Neural progenitor cell (in vitro differentiated cells): Measurements from ENCODE around the gene PBOV1. TPM values are rescaled to one million over a fixed set of nuclear protein-coding genes. Genes with fewer than 3 reads are reported as not detected.

ENCODE experiments used
- DNase-seq: peaks from one replicate; pipeline ENCODE4 v3.0.0-alpha.2; 2016; ENCODE audit warnings: low spot score
- H2AFZ ChIP-seq: fragments of 200-600 bp; sonication (generic); replicated peaks from 2 replicates; pipeline ENCODE4 v1.6.1; 2016; ENCODE audit warnings: antibody characterized with exemption
- H3F3A ChIP-seq: fragments of 200-600 bp; sonication (generic); 2 replicates; pipeline ENCODE4 v1.6.1; 2016; ENCODE audit warnings: antibody characterized with exemption, low read depth
- H3K27ac ChIP-seq: fragments of 200-600 bp; sonication (generic); 2 replicates; pipeline ENCODE4 v1.5.1; 2016; ENCODE audit warnings: mild to moderate bottlenecking
- H3K27me3 ChIP-seq: fragments of 200-600 bp; sonication (generic); 2 replicates; pipeline ENCODE4 v1.6.1; 2016; ENCODE audit warnings: mild to moderate bottlenecking, moderate library complexity
- H3K36me3 ChIP-seq: fragments of 200-600 bp; sonication (generic); 2 replicates; pipeline ENCODE4 v1.5.1; 2016
- H3K4me1 ChIP-seq: fragments of 200-600 bp; sonication (generic); 2 replicates; pipeline ENCODE4 v1.6.1; 2016; ENCODE audit warnings: mixed run types
- H3K4me2 ChIP-seq: fragments of 200-600 bp; sonication (generic); 2 replicates; pipeline ENCODE4 v1.6.1; 2016
- H3K4me3 ChIP-seq: fragments of 200-600 bp; sonication (generic); 2 replicates; pipeline ENCODE4 v1.5.1; 2016
- H3K79me2 ChIP-seq: fragments of 200-600 bp; sonication (generic); 2 replicates; pipeline ENCODE4 v1.6.1; 2016; ENCODE audit warnings: low read depth
- H3K9ac ChIP-seq: fragments of 200-600 bp; sonication (generic); 2 replicates; pipeline ENCODE4 v1.6.1; 2016
- H3K9me3 ChIP-seq: fragments of 200-600 bp; sonication (generic); 2 replicates; pipeline ENCODE4 v1.5.1; 2016; ENCODE audit warnings: low read depth
- H4K20me1 ChIP-seq: fragments of 200-600 bp; sonication (generic); 2 replicates; pipeline ENCODE4 v1.6.1; 2016; ENCODE audit warnings: low read depth
- H3K27ac Mint-ChIP-seq: 3 replicates; pipeline ENCODE4 v1.8.0; 2021; ENCODE audit warnings: mixed read lengths
- H3K27me3 Mint-ChIP-seq: 2 replicates; pipeline ENCODE4 v1.8.0; 2022; ENCODE audit warnings: low read depth, mild to moderate bottlenecking, inconsistent platforms, moderate library complexity, mixed read lengths; ENCODE audit not compliant: insufficient read depth
- H3K36me3 Mint-ChIP-seq: 3 replicates; pipeline ENCODE4 v1.8.0; 2021; ENCODE audit warnings: mixed read lengths
- H3K4me1 Mint-ChIP-seq: 3 replicates; pipeline ENCODE4 v1.8.0; 2021; ENCODE audit warnings: mixed read lengths
- H3K4me3 Mint-ChIP-seq: 3 replicates; pipeline ENCODE4 v1.8.0; 2021; ENCODE audit warnings: mild to moderate bottlenecking, moderate library complexity, mixed read lengths
- H3K9me3 Mint-ChIP-seq: 3 replicates; pipeline ENCODE4 v1.8.0; 2020; ENCODE audit warnings: mixed read lengths
- EZH2 ChIP-seq: fragments of 200-600 bp; sonication (generic); IDR thresholded peaks from 2 replicates; pipeline ENCODE4 v1.6.1; 2017; ENCODE audit warnings: antibody characterized with exemption, mild to moderate bottlenecking, moderate library complexity
- EZH2phosphoT487 ChIP-seq: fragments of 200-600 bp; sonication (generic); IDR thresholded peaks from 2 replicates; pipeline ENCODE4 v1.6.1; 2017; ENCODE audit warnings: antibody characterized with exemption
- total RNA-seq: library from RNA; depleted of rRNA; stranded (reverse); fragments of >200 nt; gene quantifications from 2 replicates; pipeline ENCODE4 v1.2.3, GENCODE V29; 2015; ENCODE audit warnings: low replicate concordance
- TF ChIP-seq, protein P1 (sequence below): fragments of 200-600 bp; sonication (generic); IDR thresholded peaks from 2 replicates; pipeline ENCODE4 v1.5.1; 2017; ENCODE audit warnings: antibody characterized with exemption, mild to moderate bottlenecking

The PBOV1 gene
- total RNA-seq, 1 donor from 2014 or later = not detected

DNA sequence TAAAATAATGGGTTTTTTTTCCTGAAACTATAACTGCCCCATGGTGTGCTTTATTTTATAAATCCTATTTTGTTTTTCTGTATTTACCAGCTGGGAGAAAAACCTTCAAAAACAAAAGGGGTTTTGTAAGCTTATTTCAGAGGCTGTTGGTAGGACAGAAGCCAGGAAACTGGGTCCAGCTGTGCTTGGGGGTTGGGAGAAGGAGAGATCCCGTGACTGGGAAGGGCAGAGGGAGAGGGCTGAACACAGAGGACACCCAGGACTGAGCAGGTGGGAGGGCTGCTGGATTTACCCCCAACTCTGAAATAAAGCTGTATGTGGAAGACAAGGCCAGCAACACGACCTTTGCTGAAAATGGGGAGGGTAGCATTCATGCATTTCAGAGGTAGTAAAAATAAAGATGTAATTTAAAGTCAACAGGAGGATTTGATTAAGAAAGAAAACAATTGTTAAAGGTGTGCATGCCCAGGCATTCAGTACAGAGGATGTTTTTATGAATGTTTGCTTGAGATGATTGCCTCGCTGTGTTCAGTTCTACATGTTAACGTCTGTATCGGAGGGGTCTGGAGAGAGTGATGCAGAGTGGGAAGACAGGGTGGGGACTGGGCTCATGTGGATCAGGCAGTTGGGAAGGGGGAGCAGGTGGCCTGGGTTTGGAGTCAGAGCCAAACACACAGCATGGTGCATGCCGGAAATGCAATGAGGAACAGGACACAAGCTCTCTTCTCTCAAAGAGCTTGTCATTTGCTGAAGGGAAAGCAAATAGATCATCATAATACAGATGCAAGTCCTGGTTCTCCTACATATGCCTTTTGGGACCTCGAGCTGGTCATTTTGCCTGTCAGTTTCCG is 35.1 kb downstream of the PBOV1 start:
- H3K9me3 ChIP-seq = no peaks in the 10 kb centered on the region
- Mint-ChIP-seq H3K36me3 (no peaks in the 10 kb centered on the region), H3K4me3 (no peak overlapping the region), H3K4me1 (peaks cover 11% of the 10 kb centered on the region), H3K27ac (peak overlapping the region; percentile 2), H3K27me3 (no peaks in the 10 kb centered on the region), H3K9me3 (peaks cover 5% of the 10 kb centered on the region)
- DNase-seq = peak; percentile 47
- no peak overlapping the region for H3K9ac ChIP-seq
- H3F3A ChIP-seq = peaks cover 27% of the 10 kb centered on the region
- peak overlapping the region; percentile 4 for H3K4me3 ChIP-seq
- TF ChIP-seq EZH2phosphoT487 = no peak
- TF ChIP-seq, protein P1, sequence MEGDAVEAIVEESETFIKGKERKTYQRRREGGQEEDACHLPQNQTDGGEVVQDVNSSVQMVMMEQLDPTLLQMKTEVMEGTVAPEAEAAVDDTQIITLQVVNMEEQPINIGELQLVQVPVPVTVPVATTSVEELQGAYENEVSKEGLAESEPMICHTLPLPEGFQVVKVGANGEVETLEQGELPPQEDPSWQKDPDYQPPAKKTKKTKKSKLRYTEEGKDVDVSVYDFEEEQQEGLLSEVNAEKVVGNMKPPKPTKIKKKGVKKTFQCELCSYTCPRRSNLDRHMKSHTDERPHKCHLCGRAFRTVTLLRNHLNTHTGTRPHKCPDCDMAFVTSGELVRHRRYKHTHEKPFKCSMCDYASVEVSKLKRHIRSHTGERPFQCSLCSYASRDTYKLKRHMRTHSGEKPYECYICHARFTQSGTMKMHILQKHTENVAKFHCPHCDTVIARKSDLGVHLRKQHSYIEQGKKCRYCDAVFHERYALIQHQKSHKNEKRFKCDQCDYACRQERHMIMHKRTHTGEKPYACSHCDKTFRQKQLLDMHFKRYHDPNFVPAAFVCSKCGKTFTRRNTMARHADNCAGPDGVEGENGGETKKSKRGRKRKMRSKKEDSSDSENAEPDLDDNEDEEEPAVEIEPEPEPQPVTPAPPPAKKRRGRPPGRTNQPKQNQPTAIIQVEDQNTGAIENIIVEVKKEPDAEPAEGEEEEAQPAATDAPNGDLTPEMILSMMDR = no peak
- no peak for TF ChIP-seq EZH2
- peaks cover 43% of the 10 kb centered on the region for H3K4me1 ChIP-seq
- H3K27me3 ChIP-seq = no peaks in the 10 kb centered on the region
- H3K4me2 ChIP-seq = peak overlapping the region; percentile 53
- no peaks in the 10 kb centered on the region for H4K20me1 ChIP-seq
- peak overlapping the region; percentile 66 for H3K27ac ChIP-seq
- H3K36me3 ChIP-seq = no peaks in the 10 kb centered on the region
- no peak overlapping the region for H2AFZ ChIP-seq
- H3K79me2 ChIP-seq = no peaks in the 10 kb centered on the region

DNA sequence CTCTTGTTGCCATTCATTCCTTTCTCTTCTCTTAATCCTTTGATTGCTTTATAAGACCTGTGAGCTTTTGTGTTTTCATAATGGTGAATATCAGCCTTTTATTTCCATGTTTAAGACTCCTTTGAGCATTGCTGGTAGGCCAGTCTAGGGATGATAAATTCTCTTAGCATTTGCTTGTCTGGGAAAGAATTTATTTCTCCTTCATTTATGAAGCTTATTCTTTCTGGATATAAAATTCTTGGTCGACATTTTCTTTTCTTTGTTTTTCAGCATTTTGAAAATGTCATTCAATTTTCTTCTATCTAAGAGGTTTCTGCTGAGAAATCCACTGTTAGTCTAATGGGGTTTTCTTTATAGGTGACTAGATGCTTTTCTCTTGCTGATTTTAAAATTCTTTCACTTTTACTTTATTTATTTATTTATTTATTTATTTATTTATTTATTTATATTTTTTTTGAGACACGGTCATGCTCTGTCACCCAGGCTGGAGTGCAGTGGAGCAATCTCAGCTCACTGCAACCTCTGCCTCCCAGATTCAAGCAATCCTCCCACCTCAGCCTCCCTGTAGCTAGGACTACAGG is 41.5 kb downstream of the PBOV1 start:
- DNase-seq = no peak
- Mint-ChIP-seq H3K4me1 (no peaks in the 10 kb centered on the region), H3K27ac (no peak overlapping the region), H3K9me3 (peaks cover 23% of the 10 kb centered on the region), H3K27me3 (no peaks in the 10 kb centered on the region), H3K36me3 (no peaks in the 10 kb centered on the region), H3K4me3 (no peak overlapping the region)
- Histone ChIP-seq H3K4me2 (no peak overlapping the region), H3K9me3 (peaks cover 14% of the 10 kb centered on the region), H3K36me3 (peaks cover 3% of the 10 kb centered on the region), H3F3A (no peaks in the 10 kb centered on the region), H3K9ac (no peak overlapping the region), H3K4me3 (no peak overlapping the region), H3K27me3 (no peaks in the 10 kb centered on the region), H2AFZ (no peak overlapping the region), H3K27ac (no peak overlapping the region), H3K4me1 (no peaks in the 10 kb centered on the region), H3K79me2 (no peaks in the 10 kb centered on the region), H4K20me1 (no peaks in the 10 kb centered on the region)
- TF ChIP-seq, protein P1 = no peak
- TF ChIP-seq EZH2phosphoT487 (no peak), EZH2 (no peak)

DNA sequence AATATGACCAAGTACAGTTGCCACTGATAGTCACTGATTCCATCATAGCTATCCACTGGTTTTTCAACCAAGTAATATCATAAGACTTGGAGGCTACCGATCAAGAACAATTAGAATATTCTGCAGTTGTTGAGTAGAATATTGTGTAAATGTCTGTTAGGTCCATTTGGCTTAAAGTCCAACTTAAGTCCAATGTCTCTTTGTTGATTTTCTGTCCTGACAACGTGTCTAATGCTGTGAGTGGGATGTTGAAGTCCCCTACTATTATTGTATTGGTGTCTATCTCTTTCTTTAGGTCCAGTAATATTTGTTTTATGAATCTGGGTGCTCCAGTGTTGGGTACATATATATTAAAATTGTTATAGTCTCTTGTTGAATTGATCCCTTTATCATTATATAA is 42.7 kb downstream of the PBOV1 start:
- H3K4me1 ChIP-seq = no peaks in the 10 kb centered on the region
- Mint-ChIP-seq H3K4me1 (no peaks in the 10 kb centered on the region), H3K9me3 (peaks cover 23% of the 10 kb centered on the region), H3K4me3 (no peak overlapping the region), H3K27me3 (no peaks in the 10 kb centered on the region), H3K36me3 (no peaks in the 10 kb centered on the region), H3K27ac (no peak overlapping the region)
- no peak overlapping the region for H3K4me3 ChIP-seq
- H4K20me1 ChIP-seq = no peaks in the 10 kb centered on the region
- peaks cover 3% of the 10 kb centered on the region for H3K36me3 ChIP-seq
- H3K27me3 ChIP-seq = no peaks in the 10 kb centered on the region
- no peaks in the 10 kb centered on the region for H3K79me2 ChIP-seq
- H3K9ac ChIP-seq = no peak overlapping the region
- TF ChIP-seq EZH2phosphoT487 = no peak
- TF ChIP-seq, protein P1 = no peak
- TF ChIP-seq EZH2 = no peak
- no peak overlapping the region for H3K27ac ChIP-seq
- peaks cover 14% of the 10 kb centered on the region for H3K9me3 ChIP-seq
- no peak for DNase-seq
- H3F3A ChIP-seq = no peaks in the 10 kb centered on the region
- H2AFZ ChIP-seq = no peak overlapping the region
- H3K4me2 ChIP-seq = no peak overlapping the region

Other genes starting within 250 kb of the PBOV1 start
- 29.9 and 35.4 TPM in 2 replicates for gene PERP, start 111.1 kb downstream of the PBOV1 start, total RNA-seq
- gene ARFGEF3, start 56.6 kb downstream of the PBOV1 start, total RNA-seq = 3.2 and 3.8 TPM in 2 replicates
- not detected in 2 replicates for gene SMIM28, start 159.4 kb upstream of the PBOV1 start, total RNA-seq
- 11.9 and 15.1 TPM in 2 replicates for gene HEBP2, start 185.7 kb upstream of the PBOV1 start, total RNA-seq